K562 (cell line): Measurements from ENCODE around the gene INPP1.

Experiments used
- NCOA4 ChIP-seq: fragments of 450-650 bp; IDR thresholded peaks from 2 replicates; pipeline ENCODE4 v1.6.1; 2018; ENCODE audit warnings: mild to moderate bottlenecking; ENCODE audit not compliant: partially characterized antibody
- TF ChIP-seq, protein P1 (sequence below), 3 experiments: IDR thresholded peaks in 2 of 3; conservative IDR thresholded peaks in 1 of 3; 2 replicates each; pipeline ENCODE4 v1.5.1; 2011 to 2012; ENCODE audit warnings: low read length in 3 of 3, mild to moderate bottlenecking in 3 of 3, control low read depth in 2 of 3, improper control_type of control experiment in 1 of 3, inconsistent platforms in 1 of 3, low read depth in 1 of 3, mixed read lengths in 1 of 3, moderate library complexity in 1 of 3; ENCODE audit not compliant: insufficient read depth in 2 of 3
- TF ChIP-seq, protein P2 (sequence below), 2 experiments: fragments of 450-650 bp in 1 of 2; sonication (generic) in 1 of 2; formaldehyde crosslinking; conservative IDR thresholded peaks; 2 replicates each; pipeline versions ENCODE4 v1.4.0 to v1.8.1; 2020 to 2022; ENCODE audit warnings: mild to moderate bottlenecking in 1 of 2, missing genetic modification reagents in 1 of 2

- no peak for TF ChIP-seq NCOA4
- TF ChIP-seq, protein P1, sequence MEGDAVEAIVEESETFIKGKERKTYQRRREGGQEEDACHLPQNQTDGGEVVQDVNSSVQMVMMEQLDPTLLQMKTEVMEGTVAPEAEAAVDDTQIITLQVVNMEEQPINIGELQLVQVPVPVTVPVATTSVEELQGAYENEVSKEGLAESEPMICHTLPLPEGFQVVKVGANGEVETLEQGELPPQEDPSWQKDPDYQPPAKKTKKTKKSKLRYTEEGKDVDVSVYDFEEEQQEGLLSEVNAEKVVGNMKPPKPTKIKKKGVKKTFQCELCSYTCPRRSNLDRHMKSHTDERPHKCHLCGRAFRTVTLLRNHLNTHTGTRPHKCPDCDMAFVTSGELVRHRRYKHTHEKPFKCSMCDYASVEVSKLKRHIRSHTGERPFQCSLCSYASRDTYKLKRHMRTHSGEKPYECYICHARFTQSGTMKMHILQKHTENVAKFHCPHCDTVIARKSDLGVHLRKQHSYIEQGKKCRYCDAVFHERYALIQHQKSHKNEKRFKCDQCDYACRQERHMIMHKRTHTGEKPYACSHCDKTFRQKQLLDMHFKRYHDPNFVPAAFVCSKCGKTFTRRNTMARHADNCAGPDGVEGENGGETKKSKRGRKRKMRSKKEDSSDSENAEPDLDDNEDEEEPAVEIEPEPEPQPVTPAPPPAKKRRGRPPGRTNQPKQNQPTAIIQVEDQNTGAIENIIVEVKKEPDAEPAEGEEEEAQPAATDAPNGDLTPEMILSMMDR (IDR thresholded peaks at IDR 0.05 in 2 of 3, conservative IDR thresholded peaks at IDR 0.05 in 1 of 3; ENCODE audit: insufficient read depth in 2 of 3, low read depth in 1 of 3, low read length in 3 of 3) = no peak
- TF ChIP-seq, protein P2, sequence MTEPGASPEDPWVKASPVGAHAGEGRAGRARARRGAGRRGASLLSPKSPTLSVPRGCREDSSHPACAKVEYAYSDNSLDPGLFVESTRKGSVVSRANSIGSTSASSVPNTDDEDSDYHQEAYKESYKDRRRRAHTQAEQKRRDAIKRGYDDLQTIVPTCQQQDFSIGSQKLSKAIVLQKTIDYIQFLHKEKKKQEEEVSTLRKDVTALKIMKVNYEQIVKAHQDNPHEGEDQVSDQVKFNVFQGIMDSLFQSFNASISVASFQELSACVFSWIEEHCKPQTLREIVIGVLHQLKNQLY (CRISPR knock-in tag; conservative IDR thresholded peaks at IDR 0.05) = no peak
Observed at GRCh38 chr2:190334479-190335224, 8.7 kb upstream of the INPP1 start.
